Nucleus accumbens (tissue), 56 donors: ENCODE measurements around the gene SPEM2.
"Not testable (repeated sequence)": the region's sequence is repeated elsewhere in the genome, so short reads cannot be mapped to it uniquely, and the experiment has no call there.

Experiments
- DNase-seq, 56 donors: peaks; one replicate each; lab custom pipeline; 2025; lab: John Stamatoyannopoulos, UW

Gene SPEM2

GRCh38 chr17:7466639-7467341, 41.4 kb downstream of the SPEM2 start:
- DNase-seq = peak in 9 of 56 donors; percentile 7 to 78 (median 36)

GRCh38 chr17:7467498-7467897, 42.1 kb downstream of the SPEM2 start:
- no peak for DNase-seq

GRCh38 chr17:7468290-7468689, 42.9 kb downstream of the SPEM2 start:
- no peak for DNase-seq

GRCh38 chr17:7468804-7469389, 43.5 kb downstream of the SPEM2 start:
- DNase-seq = no peak

- not testable (repeated sequence) for DNase-seq
These were observed 44.4 kb downstream of the SPEM2 start for GRCh38 chr17:7469843-7470242.

- DNase-seq = not testable (repeated sequence)
These were observed 45.1 kb downstream of the SPEM2 start for GRCh38 chr17:7470457-7470973.

- no peak for DNase-seq
These were observed 46.3 kb downstream of the SPEM2 start for GRCh38 chr17:7471729-7472128.

GRCh38 chr17:7474767-7475166, 49.4 kb downstream of the SPEM2 start:
- DNase-seq = not testable (repeated sequence)

- DNase-seq = no peak
These were observed 50.5 kb downstream of the SPEM2 start for GRCh38 chr17:7475764-7476422.

- no peak for DNase-seq
These were observed 51.1 kb downstream of the SPEM2 start for GRCh38 chr17:7476494-7476893.

- DNase-seq = no peak
These were observed 51.5 kb downstream of the SPEM2 start for GRCh38 chr17:7476951-7477350.
